D721Med (cell line): ENCODE results near the gene UTF1.

Experiments used
- DNase-seq: peaks from one replicate; pipeline ENCODE4 v3.0.0; 2011; ENCODE audit warnings: low spot score; ENCODE audit not compliant: insufficient read length
- FAIRE-seq: peaks from 2 replicates; lab custom pipeline; 2011; peaks lifted over from hg19 to GRCh38; lab: Jason Lieb, UNC
- TF ChIP-seq, protein P1 (sequence below): IDR thresholded peaks from 2 replicates; pipeline ENCODE4 v1.5.1; 2012; ENCODE audit warnings: mild to moderate bottlenecking, control low read depth; ENCODE audit not compliant: insufficient read depth; ENCODE audit errors: missing control alignments

UTF1 gene

DNA sequence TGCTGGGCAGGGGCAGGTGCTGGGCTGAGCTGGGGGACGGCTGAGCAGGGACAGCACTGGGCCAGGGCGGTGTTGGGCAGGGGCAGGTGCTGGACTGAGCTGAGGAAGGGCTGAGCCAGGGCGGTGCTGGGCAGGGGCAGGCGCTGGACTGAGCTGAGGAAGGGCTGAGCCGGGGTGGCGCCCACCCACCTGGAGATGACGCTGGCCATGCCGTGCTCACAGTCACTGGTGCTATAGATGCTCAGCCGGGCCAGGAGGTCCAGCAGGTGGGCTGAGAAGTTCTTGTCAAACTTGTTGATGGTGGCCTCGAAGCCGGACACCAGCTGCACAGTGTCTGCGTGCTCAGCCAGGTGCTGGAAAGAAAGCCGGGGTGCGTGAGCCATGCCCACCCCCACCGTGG, 51.1 kb downstream of the UTF1 start:
- DNase-seq (no peak), FAIRE-seq (no peak)
- TF ChIP-seq, protein P1, sequence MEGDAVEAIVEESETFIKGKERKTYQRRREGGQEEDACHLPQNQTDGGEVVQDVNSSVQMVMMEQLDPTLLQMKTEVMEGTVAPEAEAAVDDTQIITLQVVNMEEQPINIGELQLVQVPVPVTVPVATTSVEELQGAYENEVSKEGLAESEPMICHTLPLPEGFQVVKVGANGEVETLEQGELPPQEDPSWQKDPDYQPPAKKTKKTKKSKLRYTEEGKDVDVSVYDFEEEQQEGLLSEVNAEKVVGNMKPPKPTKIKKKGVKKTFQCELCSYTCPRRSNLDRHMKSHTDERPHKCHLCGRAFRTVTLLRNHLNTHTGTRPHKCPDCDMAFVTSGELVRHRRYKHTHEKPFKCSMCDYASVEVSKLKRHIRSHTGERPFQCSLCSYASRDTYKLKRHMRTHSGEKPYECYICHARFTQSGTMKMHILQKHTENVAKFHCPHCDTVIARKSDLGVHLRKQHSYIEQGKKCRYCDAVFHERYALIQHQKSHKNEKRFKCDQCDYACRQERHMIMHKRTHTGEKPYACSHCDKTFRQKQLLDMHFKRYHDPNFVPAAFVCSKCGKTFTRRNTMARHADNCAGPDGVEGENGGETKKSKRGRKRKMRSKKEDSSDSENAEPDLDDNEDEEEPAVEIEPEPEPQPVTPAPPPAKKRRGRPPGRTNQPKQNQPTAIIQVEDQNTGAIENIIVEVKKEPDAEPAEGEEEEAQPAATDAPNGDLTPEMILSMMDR = no peak
